Activated CD8-positive, alpha-beta memory T cell treated with anti-CD3 and anti-CD28 coated beads, Interleukin-2, amount 50 U/mL, for 1 hour (primary cell): ENCODE measurements around the gene NUP50.
"Not testable (repeated sequence)": the region's sequence is repeated elsewhere in the genome, so short reads cannot be mapped to it uniquely, and the experiment has no call there.

Source experiments
- DNase-seq: peaks from one replicate; pipeline ENCODE4 v3.0.0-alpha.2; 2020; ENCODE audit errors: extremely low read depth

NUP50 gene

DNA sequence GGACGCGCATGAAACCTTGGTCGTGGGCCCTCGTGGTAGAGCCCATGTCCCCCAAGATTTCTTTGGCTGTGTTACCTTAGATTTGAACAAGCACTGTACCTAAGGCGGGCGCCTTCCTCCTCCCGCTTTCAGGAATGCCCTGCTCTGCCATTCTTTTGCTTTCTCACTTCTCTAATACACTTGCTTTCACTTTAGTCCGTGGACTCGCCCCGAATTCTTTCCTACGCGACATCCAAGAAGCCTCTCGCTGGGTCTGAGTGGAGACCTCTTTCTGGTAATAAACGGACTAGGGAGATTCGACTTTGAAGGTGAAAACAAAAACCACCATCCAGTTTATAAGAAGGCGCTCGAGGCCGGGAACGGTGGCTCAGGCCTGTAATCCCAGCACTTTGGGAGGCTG lies 1.2 kb upstream of the NUP50 start:
- DNase-seq: no peak

DNA sequence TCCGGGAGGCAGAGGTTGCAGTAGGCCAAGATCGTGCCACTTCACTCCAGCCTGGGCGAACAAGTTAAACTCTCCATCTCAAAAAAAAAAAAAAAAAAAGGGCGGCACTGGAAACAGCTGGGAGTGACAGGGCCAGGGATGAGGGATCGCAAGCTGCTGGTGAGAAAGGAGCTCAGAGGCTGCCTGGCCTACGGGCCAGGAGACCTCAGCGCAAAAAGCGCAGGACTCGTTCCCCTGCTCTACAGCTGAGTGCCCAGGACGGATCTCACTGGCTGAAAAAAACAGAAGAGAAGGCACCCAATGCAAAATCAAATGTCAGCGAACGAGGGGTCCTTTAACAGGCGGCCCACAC lies 650 bp upstream of the NUP50 start:
- no peak for DNase-seq

DNA sequence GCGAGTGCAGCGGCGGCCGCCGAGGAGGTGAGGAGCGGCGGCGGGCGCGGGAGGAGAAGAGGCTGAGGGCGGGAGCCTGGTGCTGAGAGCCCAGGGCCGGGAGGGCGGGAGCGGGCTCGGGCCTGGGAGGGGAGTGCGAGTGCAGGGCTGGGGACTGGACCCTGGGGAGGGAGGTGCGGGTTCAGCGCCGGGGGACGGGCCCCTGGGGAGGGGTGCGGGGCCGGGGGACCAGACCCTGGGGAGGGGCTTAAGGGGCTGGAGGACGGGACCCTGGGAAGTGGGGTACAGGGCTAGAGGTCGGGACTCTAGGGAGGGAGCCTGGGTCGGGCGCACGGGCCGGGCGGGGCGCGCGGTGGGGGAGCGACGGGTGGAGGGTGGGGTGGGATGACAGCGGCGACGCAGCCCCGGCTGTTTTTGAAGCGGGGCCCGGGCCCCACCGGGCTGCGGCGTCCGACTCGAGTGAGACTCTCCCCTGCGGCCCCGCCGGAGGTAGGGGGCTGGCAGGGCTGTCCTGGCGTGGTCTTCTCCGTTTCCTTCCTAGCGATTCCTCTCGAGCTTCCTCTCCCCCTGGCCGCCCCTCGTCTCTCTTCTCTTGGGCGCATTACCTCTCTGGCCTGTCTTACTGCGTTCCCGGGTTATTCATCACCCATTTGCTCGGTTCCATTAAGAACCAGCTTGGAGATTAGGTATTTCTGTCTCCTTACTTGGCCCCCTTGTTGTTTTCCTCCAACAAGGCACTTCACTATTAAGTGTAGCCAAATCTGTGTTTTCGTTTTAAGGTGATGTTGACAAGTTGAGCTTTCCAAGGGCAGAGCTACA lies 754 bp downstream of the NUP50 start:
- DNase-seq: no peak

DNA sequence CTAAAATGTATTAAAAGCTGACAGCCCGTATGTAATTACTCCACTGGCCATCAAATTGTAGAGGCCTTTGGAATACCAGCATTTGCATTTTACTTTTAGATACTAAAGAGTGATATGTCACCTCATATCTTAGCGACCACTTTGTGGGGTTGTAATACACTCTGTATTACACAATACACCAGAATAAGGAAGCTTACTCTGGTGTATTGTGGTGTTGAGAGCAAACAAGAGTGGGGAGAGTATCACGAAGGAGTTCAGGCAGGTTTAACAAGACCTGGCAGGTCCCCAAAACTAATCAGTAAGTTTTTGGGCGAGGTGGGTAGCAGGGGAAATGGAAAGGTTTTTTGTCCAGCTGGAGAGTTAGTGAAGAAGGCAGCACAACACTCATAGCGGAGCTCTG lies 3.2 kb downstream of the NUP50 start:
- DNase-seq: no peak

DNA sequence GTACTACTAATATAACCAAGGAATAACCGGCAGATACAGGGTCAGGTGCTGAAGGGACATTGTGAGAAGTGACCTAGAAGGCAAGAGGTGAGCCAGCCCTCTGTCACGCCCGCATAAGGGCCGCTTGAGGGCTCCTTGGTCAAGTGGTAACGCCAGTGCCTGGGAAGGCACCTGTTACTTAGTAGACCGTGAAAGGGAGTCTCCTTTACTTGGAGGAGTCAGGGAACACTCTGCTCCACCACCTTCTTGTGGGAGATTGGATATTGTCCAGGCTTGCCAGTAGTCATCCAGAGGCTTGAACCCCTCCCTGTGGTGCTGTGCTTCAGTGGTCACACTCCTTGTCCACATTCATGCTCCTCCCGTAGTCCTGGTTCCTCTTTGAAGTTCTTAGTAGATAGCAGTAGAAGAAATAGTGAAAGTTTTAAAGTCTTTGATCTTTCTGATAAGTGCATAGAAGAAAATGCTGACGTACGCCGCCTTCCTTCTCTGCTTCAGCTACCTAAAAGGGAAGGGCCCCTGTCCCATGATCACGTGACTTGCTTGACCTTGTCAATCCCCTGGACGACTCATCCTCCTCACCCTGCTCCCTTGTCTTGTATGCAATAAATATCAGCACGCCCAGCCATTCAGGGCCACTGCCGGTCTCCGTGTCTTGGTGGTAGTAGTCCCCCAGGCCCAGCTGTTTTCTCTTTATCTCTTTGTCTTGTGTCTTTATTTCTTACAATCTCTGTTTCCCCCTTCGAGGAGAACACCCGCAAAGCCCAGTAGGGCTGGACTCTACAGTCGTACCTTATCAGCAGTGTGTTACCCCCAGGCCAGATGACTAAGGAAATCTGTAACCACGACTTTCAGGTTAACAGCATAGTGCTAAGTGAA lies 6.1 kb downstream of the NUP50 start:
- DNase-seq: no peak

DNA sequence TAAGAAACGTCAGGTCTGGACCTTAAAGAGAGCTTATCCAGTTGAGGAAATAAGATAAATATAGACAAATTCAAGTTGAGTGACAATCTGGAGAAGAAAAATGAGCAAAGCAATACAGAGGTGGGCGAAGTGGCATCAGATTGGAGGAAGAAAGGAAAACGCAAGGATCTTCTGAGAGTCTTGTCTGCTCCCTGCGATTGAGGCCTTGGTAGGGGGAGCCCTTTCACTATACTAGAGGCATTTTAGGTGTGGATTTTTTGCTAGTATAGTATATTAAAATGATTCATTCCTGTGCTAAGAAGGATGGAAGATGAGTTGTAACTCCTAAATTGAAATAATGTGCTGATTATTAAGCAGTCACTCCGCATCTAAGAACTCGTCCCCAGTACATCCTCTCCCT lies 8.1 kb downstream of the NUP50 start:
- DNase-seq: no peak

DNA sequence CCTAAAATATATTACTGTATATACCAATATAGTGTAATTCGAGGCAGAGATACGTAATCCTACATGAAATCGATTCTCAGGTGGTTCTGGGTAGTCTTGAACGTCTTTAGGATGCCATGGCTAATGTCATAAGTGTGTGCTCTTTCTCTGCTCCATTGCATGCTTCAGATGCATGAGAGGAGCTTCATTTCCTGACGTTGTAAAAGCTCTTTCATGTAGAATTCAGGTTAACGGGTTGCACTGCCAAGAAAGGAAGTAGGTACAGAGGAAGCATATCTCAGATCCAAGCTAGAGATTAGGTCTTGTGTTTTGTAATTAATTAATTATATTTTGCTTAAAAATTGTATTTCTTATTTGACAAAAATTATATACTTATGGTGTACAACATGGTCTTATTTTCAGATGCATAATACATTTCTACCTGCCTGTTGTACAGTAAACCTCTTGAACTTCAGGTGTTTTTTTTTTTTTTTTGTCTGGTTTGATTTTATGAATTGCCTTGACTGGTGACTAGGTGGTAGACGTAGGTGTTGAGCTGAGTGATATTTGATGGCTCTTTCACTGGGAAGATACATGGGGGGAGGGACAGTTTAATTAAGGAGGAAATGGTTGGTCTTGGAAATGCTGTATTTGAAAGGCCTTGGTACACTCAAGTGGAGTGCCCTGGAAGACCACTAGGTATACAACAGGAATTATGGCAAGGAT lies 9.3 kb downstream of the NUP50 start:
- no peak for DNase-seq

DNA sequence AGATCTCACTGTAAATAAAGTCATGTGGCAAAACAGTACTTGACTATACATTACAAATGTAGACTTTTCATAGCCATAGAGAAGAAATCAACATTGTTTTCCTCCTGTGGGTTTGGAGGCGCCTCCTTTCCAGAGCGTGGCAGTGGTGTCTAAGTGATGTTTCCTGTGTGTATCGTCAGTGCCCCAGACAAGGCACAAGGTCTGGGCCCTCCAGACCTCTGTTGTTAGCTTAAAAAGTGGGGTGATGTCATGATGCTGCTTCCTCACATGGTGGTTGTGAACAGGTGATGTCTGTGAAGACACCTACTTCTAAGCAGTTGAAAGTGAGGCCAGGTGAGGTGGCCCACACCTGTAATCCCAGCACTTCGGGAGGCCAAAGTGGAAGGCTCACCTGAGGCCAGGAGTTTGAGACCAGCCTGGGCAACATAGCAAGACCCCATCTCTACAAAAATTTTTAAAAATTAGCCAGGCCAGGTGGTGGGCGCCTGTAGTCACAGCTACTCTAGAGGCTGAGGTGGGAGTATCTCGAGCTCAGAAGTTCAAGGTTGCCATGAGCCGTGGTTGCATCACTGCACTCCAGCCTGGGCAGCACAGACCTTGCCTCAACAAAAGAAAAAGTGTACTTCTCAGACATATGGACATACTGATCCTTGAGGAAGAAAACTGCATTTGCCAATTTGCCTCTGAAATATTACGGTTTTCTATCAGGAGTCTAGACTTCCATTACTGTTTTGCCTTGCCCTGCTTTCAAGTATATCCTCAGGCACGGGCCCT lies 15.7 kb downstream of the NUP50 start:
- no peak for DNase-seq

DNA sequence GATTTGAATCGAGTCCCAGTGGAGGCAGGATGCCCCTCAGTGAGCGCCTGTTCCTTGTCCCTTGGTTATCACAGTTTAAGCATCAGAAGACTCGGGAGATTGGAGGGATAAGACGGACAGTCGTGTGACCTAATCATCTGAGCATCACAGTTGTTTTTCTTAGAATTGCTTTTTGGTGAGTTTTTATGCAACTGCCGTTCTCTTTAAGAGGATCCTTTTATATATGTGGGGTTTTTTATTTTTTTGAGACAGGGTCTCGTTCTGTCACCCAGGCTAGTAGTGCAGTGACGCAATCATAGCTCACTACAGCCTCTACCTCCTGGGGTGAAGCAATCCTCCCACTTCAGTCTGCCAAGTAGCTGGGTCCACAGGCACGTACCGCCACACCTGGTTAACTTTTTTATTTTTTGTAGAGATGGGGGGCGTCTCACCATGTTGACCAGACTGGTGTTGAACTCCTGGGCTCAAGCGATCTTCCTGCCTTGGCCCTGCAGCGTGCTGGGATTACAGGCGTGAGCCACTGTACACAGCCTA lies 16.5 kb downstream of the NUP50 start:
- DNase-seq: no peak

DNA sequence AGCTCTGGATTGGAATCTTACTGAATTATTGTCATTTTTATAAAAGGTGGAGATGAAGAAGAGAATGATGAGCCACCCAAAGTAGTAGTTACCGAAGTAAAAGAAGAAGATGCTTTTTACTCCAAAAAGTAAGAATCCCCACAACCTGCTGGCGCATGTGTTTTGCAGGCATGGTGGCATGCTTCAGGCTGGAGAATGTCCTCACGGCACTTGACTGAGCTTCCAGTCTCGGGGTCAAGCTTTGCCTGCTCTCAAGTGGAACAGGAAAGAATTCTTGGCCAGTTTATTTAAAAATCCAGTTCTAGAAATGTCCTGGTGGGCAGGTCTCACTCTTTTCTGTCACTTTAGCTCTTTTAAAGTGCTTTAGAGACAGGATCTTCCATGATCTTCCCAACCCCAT lies 17.5 kb downstream of the NUP50 start:
- DNase-seq: no peak

DNA sequence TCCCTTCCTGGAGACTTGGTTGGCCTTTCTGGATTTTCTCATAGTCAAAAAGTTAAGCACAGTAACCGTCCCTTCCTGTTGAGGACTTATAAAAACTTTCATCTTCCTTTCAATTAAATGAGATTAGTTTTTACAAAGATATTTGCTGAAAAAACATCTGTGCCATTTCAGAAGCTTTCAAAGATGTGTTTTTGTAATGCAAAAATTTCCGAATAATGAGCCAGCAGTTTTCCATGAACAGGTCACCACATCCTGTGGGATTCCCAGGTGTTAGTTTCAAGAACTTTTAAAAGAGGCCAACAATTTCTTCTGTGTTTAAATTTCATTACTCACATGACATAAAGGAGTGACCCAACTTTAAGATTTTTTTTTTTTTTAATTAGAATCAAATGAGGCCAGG lies 18.0 kb downstream of the NUP50 start:
- no peak for DNase-seq

DNA sequence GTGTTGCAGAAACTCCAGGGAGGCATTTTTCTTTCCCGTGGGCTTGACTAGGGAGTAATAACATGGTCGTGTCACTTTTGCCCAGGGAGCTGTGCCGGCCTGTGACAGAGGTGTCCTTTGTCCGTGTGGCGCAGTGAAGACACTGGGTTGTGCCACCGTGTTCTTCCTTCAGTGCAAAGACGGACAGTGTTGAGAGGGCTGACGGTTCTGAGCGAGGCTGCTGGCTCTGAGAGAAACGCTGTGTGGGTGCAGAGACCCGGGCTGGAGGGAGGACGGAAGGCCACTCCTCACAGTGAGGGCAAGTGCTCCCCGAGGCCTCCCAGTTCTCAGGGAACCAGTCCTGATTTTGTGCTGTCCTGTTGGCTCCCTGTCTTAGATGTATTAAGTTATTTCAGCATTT lies 20.2 kb downstream of the NUP50 start:
- DNase-seq: no peak

DNA sequence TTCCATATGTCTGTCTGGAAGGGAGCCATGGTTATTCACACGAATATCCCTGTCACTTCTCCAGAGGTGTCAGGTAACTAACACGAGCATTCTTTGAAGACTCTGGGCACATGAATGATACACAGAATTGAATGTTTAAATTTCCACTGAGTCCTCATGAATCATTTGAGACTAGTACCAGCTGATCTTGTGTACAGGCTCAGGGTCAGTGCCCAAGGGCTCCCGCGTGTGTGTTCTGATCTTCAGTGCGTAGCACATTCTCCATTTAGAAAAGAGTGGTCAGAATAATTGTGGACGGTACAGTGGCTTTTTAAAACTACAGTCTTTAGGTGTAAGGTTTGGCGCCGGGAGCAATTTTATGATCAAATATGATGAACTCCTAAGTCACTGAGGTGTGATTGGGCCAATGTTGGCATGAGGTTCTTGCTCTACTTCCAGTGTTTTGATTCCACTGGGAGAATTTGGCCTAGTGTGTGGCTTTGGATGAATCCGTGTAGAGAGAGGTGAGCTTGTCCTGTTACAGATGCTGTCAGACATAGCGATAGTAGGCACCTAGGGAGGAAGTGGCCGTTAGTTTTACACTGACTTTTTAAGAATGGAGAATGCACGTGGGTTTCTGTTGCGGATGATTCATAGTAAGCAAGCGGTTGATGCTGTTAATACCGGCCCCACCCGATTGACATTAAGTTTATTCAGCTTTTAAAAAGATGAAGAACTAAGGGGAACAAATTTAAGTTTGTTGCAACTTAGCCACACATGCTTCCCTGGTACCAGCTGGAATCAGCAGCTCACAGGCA lies 22.2 kb downstream of the NUP50 start:
- DNase-seq: no peak

DNA sequence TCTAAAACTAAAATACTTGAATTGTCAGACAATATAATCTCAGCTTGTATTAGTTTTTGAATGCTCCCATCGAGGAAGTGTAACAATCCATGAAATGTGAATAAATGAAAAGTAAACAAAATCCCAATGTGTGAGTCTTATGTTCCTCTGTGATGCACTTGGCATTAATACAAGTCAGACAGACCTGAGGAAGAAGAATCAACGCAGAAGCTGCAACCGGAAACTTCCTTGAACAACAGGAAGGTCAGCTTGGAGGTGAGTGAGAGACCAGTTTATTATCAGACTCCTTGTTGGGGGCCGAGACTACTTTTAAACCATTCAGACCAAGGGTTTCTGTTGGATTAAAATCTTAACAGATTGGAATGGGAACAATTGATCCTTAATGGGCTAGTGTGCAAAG lies 24.2 kb downstream of the NUP50 start:
- DNase-seq: no peak

DNA sequence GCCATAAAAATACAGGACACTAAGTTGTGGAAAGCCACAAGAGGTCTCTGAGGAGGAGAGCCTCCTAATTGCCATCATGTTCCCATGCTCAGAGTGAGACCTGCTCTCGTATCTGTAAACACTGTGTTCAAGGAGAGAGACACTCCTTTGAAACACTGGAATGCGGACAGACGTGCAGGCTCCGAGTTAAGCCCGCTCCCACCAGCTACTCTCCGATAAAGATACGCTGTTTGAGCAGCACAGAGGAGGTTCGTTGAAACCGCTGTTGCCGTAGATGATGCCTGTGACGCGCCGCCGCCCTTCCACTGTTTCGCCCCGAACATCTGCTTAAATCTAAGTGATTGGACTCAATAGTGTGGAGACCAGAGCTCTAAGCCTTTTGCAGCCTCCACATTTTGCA lies 25.1 kb downstream of the NUP50 start:
- no peak for DNase-seq

DNA sequence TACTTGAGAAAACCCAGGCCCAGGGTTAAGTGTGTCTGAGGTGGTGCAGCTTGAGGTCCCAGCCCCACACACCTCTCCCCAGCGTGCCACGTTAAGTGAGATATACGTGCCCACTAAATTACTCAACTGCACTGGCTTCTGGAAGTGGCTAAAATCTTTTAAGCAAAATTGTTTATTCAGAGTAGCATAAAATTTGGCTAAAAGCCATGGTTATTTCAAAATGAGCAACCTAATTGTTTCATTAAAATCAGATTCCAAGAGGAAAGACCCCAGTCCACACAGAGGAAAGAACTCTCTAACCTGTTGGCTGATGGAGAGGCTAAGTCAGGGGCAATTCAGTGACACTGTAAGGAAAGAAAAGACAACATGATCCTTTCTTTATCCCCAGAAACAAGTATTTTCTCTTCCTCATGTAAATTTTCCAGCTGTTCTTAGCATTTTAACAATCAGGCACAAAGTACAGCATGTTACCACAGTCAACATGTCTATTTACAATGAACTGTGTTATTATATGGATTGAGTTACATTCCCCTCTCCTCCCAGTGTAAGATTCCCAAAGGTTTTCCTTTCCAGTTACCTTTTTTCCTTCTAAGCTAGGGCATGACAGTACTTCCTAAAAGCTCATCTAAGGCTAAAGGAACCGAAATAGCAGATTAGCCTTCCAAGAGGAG lies 26.6 kb downstream of the NUP50 start:
- DNase-seq: no peak

DNA sequence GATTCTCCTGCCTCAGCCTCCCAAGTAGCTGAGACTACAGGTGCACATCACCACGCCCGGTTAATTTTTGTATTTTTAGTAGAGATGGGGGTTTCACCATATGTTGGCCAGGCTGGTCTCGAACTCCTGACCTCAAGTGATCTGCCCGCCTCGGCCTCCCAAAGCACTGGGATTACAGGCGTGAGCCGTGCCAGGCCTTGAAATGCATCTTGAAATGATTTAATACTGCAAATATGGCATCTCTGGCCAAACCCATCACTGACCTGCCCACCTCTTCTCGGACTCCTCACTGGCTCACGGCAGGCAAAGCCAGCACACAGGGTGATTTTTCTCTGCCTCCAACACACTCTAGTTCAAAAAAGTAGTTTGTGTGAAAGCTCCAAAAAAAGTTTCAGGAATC lies 28.0 kb downstream of the NUP50 start:
- DNase-seq: not testable (repeated sequence)

DNA sequence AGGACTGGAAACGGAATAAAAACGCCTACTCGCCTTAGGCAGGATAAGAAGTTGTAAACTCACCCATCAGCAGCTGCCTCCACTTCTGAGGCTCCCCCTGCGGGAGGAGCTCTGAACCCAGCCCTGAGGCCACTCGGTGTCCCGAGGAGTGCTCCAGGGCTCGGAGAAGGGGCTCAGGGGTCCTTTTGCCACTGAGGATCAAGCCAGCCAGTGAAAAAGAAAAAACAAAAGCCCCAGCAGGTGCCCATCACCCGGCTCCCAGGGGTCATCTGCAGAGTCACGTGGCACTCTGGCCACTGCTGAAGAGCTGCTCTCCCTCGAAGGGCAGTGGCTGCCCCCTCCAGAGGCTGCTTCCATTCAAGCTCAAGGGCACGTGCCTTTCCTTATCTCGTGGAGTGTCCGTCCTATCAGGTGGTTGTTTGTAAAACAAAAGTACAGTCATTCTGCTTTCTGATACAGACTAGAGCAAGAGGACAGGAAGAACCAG lies 29.0 kb downstream of the NUP50 start:
- no peak for DNase-seq

DNA sequence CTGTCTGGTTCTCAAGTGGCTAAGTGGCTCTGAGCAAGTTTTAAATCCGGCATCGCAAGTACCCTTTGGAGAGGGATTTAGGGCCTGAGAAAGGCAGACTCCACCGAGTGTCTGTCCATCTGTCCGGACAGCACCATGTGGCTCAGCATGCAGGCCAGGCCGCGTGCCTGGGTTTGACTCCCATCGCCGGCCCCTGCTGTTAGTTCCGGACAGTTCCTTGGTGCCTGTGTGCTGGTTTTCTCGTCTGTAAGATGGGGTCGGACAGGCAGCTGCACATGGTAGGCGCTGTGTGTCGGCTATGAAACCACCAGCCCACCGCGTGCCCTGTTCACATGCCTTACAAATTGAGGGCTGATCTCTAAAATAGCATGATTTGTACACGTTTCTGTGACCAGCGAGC lies 31.0 kb downstream of the NUP50 start:
- no peak for DNase-seq

DNA sequence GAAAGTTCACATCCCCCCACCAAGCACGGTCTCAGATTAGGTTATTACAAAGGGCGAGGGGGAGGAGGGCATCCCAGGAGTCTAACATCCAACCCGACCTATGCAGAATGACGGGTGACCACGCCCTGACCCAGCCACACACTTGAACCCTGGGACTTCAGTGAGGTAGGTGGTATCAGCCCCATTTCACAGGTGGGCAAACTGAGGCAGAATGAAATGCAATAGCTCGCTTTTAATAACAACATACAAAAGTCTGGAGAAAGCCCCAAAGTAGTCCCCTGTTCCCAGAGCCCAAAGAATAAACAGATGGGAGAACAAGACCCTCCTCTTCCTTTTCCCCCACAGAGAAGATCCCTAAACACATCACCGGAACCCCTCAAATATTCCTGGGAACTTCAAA lies 31.9 kb downstream of the NUP50 start:
- DNase-seq: no peak
